ENCODE measurements around the gene CPA4.

Gene CPA4

GRCh38 chr7:130275826-130276297, 17.1 kb upstream of the CPA4 start:
- DNase-seq, result no peak

- DNase-seq, result no peak
Observed at GRCh38 chr7:130276796-130277762, 15.9 kb upstream of the CPA4 start.

GRCh38 chr7:130277763-130278643, 15.0 kb upstream of the CPA4 start:
- DNase-seq, result no peak

GRCh38 chr7:130278860-130279259, 14.1 kb upstream of the CPA4 start:
- DNase-seq, result no peak

GRCh38 chr7:130279286-130279685, 13.7 kb upstream of the CPA4 start:
- DNase-seq, result no peak

GRCh38 chr7:130279906-130280305, 13.1 kb upstream of the CPA4 start:
- DNase-seq, result no peak

GRCh38 chr7:130281260-130281659, 11.7 kb upstream of the CPA4 start:
- DNase-seq, result no peak

GRCh38 chr7:130286881-130287280, 6.1 kb upstream of the CPA4 start:
- no peak for DNase-seq

- no peak for DNase-seq
Observed at GRCh38 chr7:130288168-130288567, 4.8 kb upstream of the CPA4 start.

GRCh38 chr7:130288829-130289228, 4.1 kb upstream of the CPA4 start:
- no peak for DNase-seq

GRCh38 chr7:130289478-130289877, 3.5 kb upstream of the CPA4 start:
- no peak for DNase-seq

- DNase-seq, result no peak
Observed at GRCh38 chr7:130290745-130291144, 2.2 kb upstream of the CPA4 start.

- no peak for DNase-seq
Observed at GRCh38 chr7:130293521-130293920, 560 bp downstream of the CPA4 start.

GRCh38 chr7:130294314-130294713, 1.4 kb downstream of the CPA4 start:
- DNase-seq, result no peak

GRCh38 chr7:130296221-130296951, 3.4 kb downstream of the CPA4 start:
- DNase-seq, result no peak

GRCh38 chr7:130297628-130298543, 4.9 kb downstream of the CPA4 start:
- DNase-seq, result no peak

GRCh38 chr7:130298544-130299326, 5.8 kb downstream of the CPA4 start:
- no peak for DNase-seq

- no peak for DNase-seq
Observed at GRCh38 chr7:130299866-130300265, 6.9 kb downstream of the CPA4 start.

GRCh38 chr7:130301501-130302020, 8.6 kb downstream of the CPA4 start:
- DNase-seq, result no peak

- DNase-seq, result no peak
Observed at GRCh38 chr7:130302649-130303048, 9.7 kb downstream of the CPA4 start.

- no peak for DNase-seq
Observed at GRCh38 chr7:130303127-130303526, 10.2 kb downstream of the CPA4 start.

Data from cortex of kidney (tissue), 1 donor.